ENCODE measurements around the gene RELL2.
A peak's percentile ranks its signal among the peaks of the same experiment; 100 is the strongest.

RELL2 gene

GRCh38 chr5:141657937-141658545 lies 21.2 kb downstream of the RELL2 start:
- Histone ChIP-seq H3K4me3 (ENCODE audit: low read length in 2 of 2) (no peak overlapping the region), H3K4me1 (ENCODE audit: control insufficient read depth in 2 of 2, insufficient read depth in 2 of 2, low read length in 2 of 2) (no peaks in the 10 kb centered on the region), H3K9me3 (ENCODE audit: control insufficient read depth in 2 of 2, low read length in 2 of 2) (no peaks in the 10 kb centered on the region), H3K36me3 (ENCODE audit: control insufficient read depth in 2 of 2, insufficient read depth in 2 of 2, low read length in 2 of 2) (peaks cover 0 to 10% of the 10 kb centered on the region in 2 donors), H3K9ac (ENCODE audit: low read depth in 1 of 2, low read length in 2 of 2) (no peak overlapping the region), H3K27ac (ENCODE audit: low read depth in 2 of 2, low read length in 2 of 2) (no peak overlapping the region), H3K27me3 (ENCODE audit: control insufficient read depth in 2 of 2, insufficient read depth in 2 of 2, low read length in 2 of 2) (no peaks in the 10 kb centered on the region)

GRCh38 chr5:141662028-141662427 lies 25.2 kb downstream of the RELL2 start:
- Histone ChIP-seq H3K9me3 (ENCODE audit: control insufficient read depth in 2 of 2, low read length in 2 of 2) (no peaks in the 10 kb centered on the region), H3K4me1 (ENCODE audit: control insufficient read depth in 2 of 2, insufficient read depth in 2 of 2, low read length in 2 of 2) (no peaks in the 10 kb centered on the region), H3K27me3 (ENCODE audit: control insufficient read depth in 2 of 2, insufficient read depth in 2 of 2, low read length in 2 of 2) (no peaks in the 10 kb centered on the region), H3K9ac (ENCODE audit: low read depth in 1 of 2, low read length in 2 of 2) (no peak overlapping the region), H3K36me3 (ENCODE audit: control insufficient read depth in 2 of 2, insufficient read depth in 2 of 2, low read length in 2 of 2) (peaks cover 0 to 5% of the 10 kb centered on the region in 2 donors), H3K27ac (ENCODE audit: low read depth in 2 of 2, low read length in 2 of 2) (no peak overlapping the region), H3K4me3 (ENCODE audit: low read length in 2 of 2) (no peak overlapping the region)

GRCh38 chr5:141663506-141663905 lies 26.7 kb downstream of the RELL2 start:
- no peaks in the 10 kb centered on the region for H3K9me3 ChIP-seq (ENCODE audit: control insufficient read depth in 2 of 2, low read length in 2 of 2)
- H3K36me3 ChIP-seq (ENCODE audit: control insufficient read depth in 2 of 2, insufficient read depth in 2 of 2, low read length in 2 of 2) = peaks cover 0 to 2% of the 10 kb centered on the region in 2 donors
- no peaks in the 10 kb centered on the region for H3K27me3 ChIP-seq (ENCODE audit: control insufficient read depth in 2 of 2, insufficient read depth in 2 of 2, low read length in 2 of 2)
- no peak overlapping the region for H3K27ac ChIP-seq (ENCODE audit: low read depth in 2 of 2, low read length in 2 of 2)
- no peak overlapping the region for H3K9ac ChIP-seq (ENCODE audit: low read depth in 1 of 2, low read length in 2 of 2)
- no peak overlapping the region for H3K4me3 ChIP-seq (ENCODE audit: low read length in 2 of 2)
- no peaks in the 10 kb centered on the region for H3K4me1 ChIP-seq (ENCODE audit: control insufficient read depth in 2 of 2, insufficient read depth in 2 of 2, low read length in 2 of 2)

GRCh38 chr5:141664733-141665461 lies 28.1 kb downstream of the RELL2 start:
- no peak overlapping the region for H3K4me3 ChIP-seq (ENCODE audit: low read length in 2 of 2)
- H3K9ac ChIP-seq (ENCODE audit: low read depth in 1 of 2, low read length in 2 of 2) = peak overlapping the region in 1 of 2 donors; percentile 38
- peaks cover 0 to 2% of the 10 kb centered on the region in 2 donors for H3K36me3 ChIP-seq (ENCODE audit: control insufficient read depth in 2 of 2, insufficient read depth in 2 of 2, low read length in 2 of 2)
- H3K9me3 ChIP-seq (ENCODE audit: control insufficient read depth in 2 of 2, low read length in 2 of 2) = no peaks in the 10 kb centered on the region
- no peak overlapping the region for H3K27ac ChIP-seq (ENCODE audit: low read depth in 2 of 2, low read length in 2 of 2)
- no peaks in the 10 kb centered on the region for H3K4me1 ChIP-seq (ENCODE audit: control insufficient read depth in 2 of 2, insufficient read depth in 2 of 2, low read length in 2 of 2)
- H3K27me3 ChIP-seq (ENCODE audit: control insufficient read depth in 2 of 2, insufficient read depth in 2 of 2, low read length in 2 of 2) = no peaks in the 10 kb centered on the region

- no peak overlapping the region for H3K9ac ChIP-seq (ENCODE audit: low read depth in 1 of 2, low read length in 2 of 2)
- no peaks in the 10 kb centered on the region for H3K4me1 ChIP-seq (ENCODE audit: control insufficient read depth in 2 of 2, insufficient read depth in 2 of 2, low read length in 2 of 2)
- H3K36me3 ChIP-seq (ENCODE audit: control insufficient read depth in 2 of 2, insufficient read depth in 2 of 2, low read length in 2 of 2) = peaks cover 0 to 2% of the 10 kb centered on the region in 2 donors
- no peaks in the 10 kb centered on the region for H3K9me3 ChIP-seq (ENCODE audit: control insufficient read depth in 2 of 2, low read length in 2 of 2)
- no peak overlapping the region for H3K4me3 ChIP-seq (ENCODE audit: low read length in 2 of 2)
- H3K27me3 ChIP-seq (ENCODE audit: control insufficient read depth in 2 of 2, insufficient read depth in 2 of 2, low read length in 2 of 2) = no peaks in the 10 kb centered on the region
- no peak overlapping the region for H3K27ac ChIP-seq (ENCODE audit: low read depth in 2 of 2, low read length in 2 of 2)
These were observed 29.5 kb downstream of the RELL2 start for GRCh38 chr5:141665995-141666940.

- peaks cover 0 to 2% of the 10 kb centered on the region in 2 donors for H3K36me3 ChIP-seq (ENCODE audit: control insufficient read depth in 2 of 2, insufficient read depth in 2 of 2, low read length in 2 of 2)
- H3K9ac ChIP-seq (ENCODE audit: low read depth in 1 of 2, low read length in 2 of 2) = no peak overlapping the region
- H3K9me3 ChIP-seq (ENCODE audit: control insufficient read depth in 2 of 2, low read length in 2 of 2) = no peaks in the 10 kb centered on the region
- no peaks in the 10 kb centered on the region for H3K4me1 ChIP-seq (ENCODE audit: control insufficient read depth in 2 of 2, insufficient read depth in 2 of 2, low read length in 2 of 2)
- H3K27me3 ChIP-seq (ENCODE audit: control insufficient read depth in 2 of 2, insufficient read depth in 2 of 2, low read length in 2 of 2) = no peaks in the 10 kb centered on the region
- H3K27ac ChIP-seq (ENCODE audit: low read depth in 2 of 2, low read length in 2 of 2) = no peak overlapping the region
- H3K4me3 ChIP-seq (ENCODE audit: low read length in 2 of 2) = no peak overlapping the region
These were observed 31.9 kb downstream of the RELL2 start for GRCh38 chr5:141668601-141669265.

- Histone ChIP-seq H3K4me1 (ENCODE audit: control insufficient read depth in 2 of 2, insufficient read depth in 2 of 2, low read length in 2 of 2) (no peaks in the 10 kb centered on the region), H3K4me3 (ENCODE audit: low read length in 2 of 2) (no peak overlapping the region), H3K9me3 (ENCODE audit: control insufficient read depth in 2 of 2, low read length in 2 of 2) (no peaks in the 10 kb centered on the region), H3K27ac (ENCODE audit: low read depth in 2 of 2, low read length in 2 of 2) (no peak overlapping the region), H3K9ac (ENCODE audit: low read depth in 1 of 2, low read length in 2 of 2) (no peak overlapping the region), H3K27me3 (ENCODE audit: control insufficient read depth in 2 of 2, insufficient read depth in 2 of 2, low read length in 2 of 2) (no peaks in the 10 kb centered on the region), H3K36me3 (ENCODE audit: control insufficient read depth in 2 of 2, insufficient read depth in 2 of 2, low read length in 2 of 2) (no peaks in the 10 kb centered on the region)
These were observed 32.7 kb downstream of the RELL2 start for GRCh38 chr5:141669520-141669919.

GRCh38 chr5:141672071-141672840 lies 35.5 kb downstream of the RELL2 start:
- no peak overlapping the region for H3K27ac ChIP-seq (ENCODE audit: low read depth in 2 of 2, low read length in 2 of 2)
- no peak overlapping the region for H3K9ac ChIP-seq (ENCODE audit: low read depth in 1 of 2, low read length in 2 of 2)
- H3K4me3 ChIP-seq (ENCODE audit: low read length in 2 of 2) = no peak overlapping the region
- no peaks in the 10 kb centered on the region for H3K36me3 ChIP-seq (ENCODE audit: control insufficient read depth in 2 of 2, insufficient read depth in 2 of 2, low read length in 2 of 2)
- no peaks in the 10 kb centered on the region for H3K9me3 ChIP-seq (ENCODE audit: control insufficient read depth in 2 of 2, low read length in 2 of 2)
- no peaks in the 10 kb centered on the region for H3K4me1 ChIP-seq (ENCODE audit: control insufficient read depth in 2 of 2, insufficient read depth in 2 of 2, low read length in 2 of 2)
- H3K27me3 ChIP-seq (ENCODE audit: control insufficient read depth in 2 of 2, insufficient read depth in 2 of 2, low read length in 2 of 2) = no peaks in the 10 kb centered on the region
